RWPE2 (cell line): Measurements from ENCODE around the gene HGD.
"Not testable (repeated sequence)": the region's sequence is repeated elsewhere in the genome, so short reads cannot be mapped to it uniquely, and the experiment has no call there.

Experiments
- ATAC-seq: fragments of 200-7000 bp; cut with Tn5 transposase; 3 replicates; pipeline ENCODE4 v1.9.1; 2021; ENCODE audit warnings: low read depth
- DNase-seq: peaks from one replicate; pipeline ENCODE4 v3.0.0-alpha.2; 2020; ENCODE audit warnings: low spot score
- H3K27ac ChIP-seq: fragments of 450-650 bp; 2 replicates; pipeline ENCODE4 v1.5.1; 2017; ENCODE audit warnings: mild to moderate bottlenecking; ENCODE audit not compliant: poor library complexity, severe bottlenecking
- H3K27me3 ChIP-seq: fragments of 250-450 bp; sonication (Bioruptor Pico); 2 replicates; pipeline ENCODE4 v1.5.1; 2021; ENCODE audit warnings: mild to moderate bottlenecking, moderate library complexity; ENCODE audit not compliant: insufficient read depth, poor library complexity, severe bottlenecking
- H3K36me3 ChIP-seq: fragments of 250-450 bp; sonication (Bioruptor Pico); 2 replicates; pipeline ENCODE4 v1.5.1; 2020; ENCODE audit warnings: low read depth, mild to moderate bottlenecking, moderate library complexity
- H3K4me1 ChIP-seq: fragments of 250-450 bp; sonication (Bioruptor Pico); 2 replicates; pipeline ENCODE4 v1.5.1; 2021; ENCODE audit warnings: mild to moderate bottlenecking, moderate library complexity; ENCODE audit not compliant: insufficient read depth, poor library complexity, severe bottlenecking
- H3K4me3 ChIP-seq: fragments of 250-450 bp; sonication (Bioruptor Pico); 2 replicates; pipeline ENCODE4 v1.5.1; 2021; ENCODE audit warnings: mild to moderate bottlenecking, moderate library complexity; ENCODE audit not compliant: severe bottlenecking
- H3K9me3 ChIP-seq: fragments of 250-450 bp; sonication (Bioruptor Pico); 2 replicates; pipeline ENCODE4 v1.5.1; 2021; ENCODE audit warnings: mild to moderate bottlenecking, moderate library complexity; ENCODE audit not compliant: severe bottlenecking
- TF ChIP-seq, protein P1 (sequence below): fragments of 450-650 bp; IDR thresholded peaks from one replicate; pipeline ENCODE4 v1.5.1; 2017; ENCODE audit warnings: mild to moderate bottlenecking, moderate library complexity; ENCODE audit not compliant: poor library complexity, severe bottlenecking

Gene HGD

DNA sequence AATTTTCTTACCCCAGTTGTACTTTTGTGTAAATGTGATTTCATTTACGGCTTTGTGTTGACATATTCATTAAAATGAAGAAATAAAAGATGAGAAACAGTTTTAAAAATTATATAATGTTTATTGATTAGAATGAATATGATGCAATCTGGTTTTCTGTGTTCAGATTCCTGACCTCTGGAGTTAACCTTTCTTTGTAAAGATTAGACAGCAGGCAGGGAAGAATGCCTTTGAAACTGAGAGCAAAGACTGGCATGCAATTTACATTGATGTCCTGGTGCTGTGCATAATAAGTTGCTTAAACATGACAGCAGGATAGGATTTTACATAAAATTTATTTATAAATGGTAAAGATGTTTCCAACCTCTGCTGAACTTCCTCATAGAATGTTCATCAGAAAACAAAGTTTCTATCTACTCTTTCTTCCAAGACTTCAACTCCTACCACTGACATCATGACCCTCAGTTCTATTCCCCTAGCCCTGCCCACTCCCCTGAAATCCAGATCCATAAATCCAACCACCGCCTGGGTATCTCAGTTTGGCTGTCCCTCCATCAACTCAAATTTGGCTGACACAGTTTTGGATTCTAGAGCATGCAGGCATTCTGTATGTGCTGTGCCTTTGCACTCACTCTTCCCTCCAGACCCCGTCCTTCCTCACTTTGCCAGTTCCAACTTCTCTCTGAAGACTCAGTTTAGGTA is 1.7 kb downstream of the HGD start:
- no peak overlapping the region for H3K27ac ChIP-seq
- no peaks in the 10 kb centered on the region for H3K27me3 ChIP-seq
- peaks cover 7% of the 10 kb centered on the region for H3K4me1 ChIP-seq
- H3K4me3 ChIP-seq = no peak overlapping the region
- ATAC-seq (no peak), DNase-seq (no peak)
- no peaks in the 10 kb centered on the region for H3K9me3 ChIP-seq
- no peaks in the 10 kb centered on the region for H3K36me3 ChIP-seq
- TF ChIP-seq, protein P1, sequence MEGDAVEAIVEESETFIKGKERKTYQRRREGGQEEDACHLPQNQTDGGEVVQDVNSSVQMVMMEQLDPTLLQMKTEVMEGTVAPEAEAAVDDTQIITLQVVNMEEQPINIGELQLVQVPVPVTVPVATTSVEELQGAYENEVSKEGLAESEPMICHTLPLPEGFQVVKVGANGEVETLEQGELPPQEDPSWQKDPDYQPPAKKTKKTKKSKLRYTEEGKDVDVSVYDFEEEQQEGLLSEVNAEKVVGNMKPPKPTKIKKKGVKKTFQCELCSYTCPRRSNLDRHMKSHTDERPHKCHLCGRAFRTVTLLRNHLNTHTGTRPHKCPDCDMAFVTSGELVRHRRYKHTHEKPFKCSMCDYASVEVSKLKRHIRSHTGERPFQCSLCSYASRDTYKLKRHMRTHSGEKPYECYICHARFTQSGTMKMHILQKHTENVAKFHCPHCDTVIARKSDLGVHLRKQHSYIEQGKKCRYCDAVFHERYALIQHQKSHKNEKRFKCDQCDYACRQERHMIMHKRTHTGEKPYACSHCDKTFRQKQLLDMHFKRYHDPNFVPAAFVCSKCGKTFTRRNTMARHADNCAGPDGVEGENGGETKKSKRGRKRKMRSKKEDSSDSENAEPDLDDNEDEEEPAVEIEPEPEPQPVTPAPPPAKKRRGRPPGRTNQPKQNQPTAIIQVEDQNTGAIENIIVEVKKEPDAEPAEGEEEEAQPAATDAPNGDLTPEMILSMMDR = no peak

DNA sequence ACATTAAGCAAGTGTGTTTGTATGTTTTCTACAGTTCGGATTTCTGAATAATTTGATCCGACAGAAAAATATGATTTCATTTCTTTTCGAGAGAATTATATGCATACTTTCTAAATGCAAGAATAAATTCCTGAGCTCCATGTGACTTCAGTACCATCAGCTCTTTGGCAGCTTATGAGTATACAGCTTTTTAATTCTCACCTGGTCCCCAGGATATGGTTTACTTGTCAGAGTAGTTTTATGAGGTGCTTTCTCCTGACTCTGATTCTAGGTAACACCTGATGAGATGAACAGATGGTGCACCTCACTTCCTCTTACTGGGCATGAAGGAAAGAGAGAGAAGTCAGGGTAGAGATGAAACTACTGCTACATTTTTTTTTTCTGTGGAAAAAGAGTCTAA is 3.1 kb downstream of the HGD start:
- Histone ChIP-seq H3K4me3 (no peak overlapping the region), H3K36me3 (no peaks in the 10 kb centered on the region), H3K27ac (no peak overlapping the region), H3K9me3 (no peaks in the 10 kb centered on the region), H3K4me1 (peaks cover 7% of the 10 kb centered on the region), H3K27me3 (no peaks in the 10 kb centered on the region)
- DNase-seq = no peak
- TF ChIP-seq, protein P1 = no peak
- no peak for ATAC-seq

DNA sequence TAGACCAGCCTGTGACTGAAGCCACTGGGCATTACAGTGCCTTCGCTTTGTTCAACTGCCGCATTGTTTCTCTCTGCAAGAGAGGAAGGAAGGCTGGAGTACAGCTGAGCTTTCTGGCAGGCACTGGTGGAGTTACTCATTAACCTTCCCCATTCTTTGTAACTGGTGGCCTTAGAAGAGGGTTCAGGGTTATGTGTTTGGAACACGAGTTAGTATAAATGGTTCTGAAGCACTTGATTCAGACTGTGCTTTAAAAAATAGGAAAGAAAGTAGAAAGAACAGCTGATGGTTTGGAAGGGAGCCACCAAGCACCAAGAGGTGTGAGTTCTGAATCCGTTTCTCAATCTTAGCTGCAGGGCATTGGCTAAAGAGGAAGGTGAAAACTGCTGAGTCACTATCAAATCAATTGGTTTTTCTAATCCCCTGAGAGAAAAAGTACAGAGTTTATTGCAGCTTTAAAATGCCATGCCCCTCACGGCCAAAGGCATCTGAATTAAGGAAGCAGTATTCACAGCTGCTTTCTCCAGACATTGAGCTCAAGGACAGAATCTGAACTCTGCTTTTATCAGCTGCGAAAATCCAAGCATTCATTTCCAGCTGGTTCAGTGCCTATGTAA is 3.6 kb downstream of the HGD start:
- no peaks in the 10 kb centered on the region for H3K27me3 ChIP-seq
- no peak for DNase-seq
- no peaks in the 10 kb centered on the region for H3K36me3 ChIP-seq
- no peaks in the 10 kb centered on the region for H3K9me3 ChIP-seq
- H3K4me1 ChIP-seq = peaks cover 7% of the 10 kb centered on the region
- H3K4me3 ChIP-seq = no peak overlapping the region
- H3K27ac ChIP-seq = no peak overlapping the region
- ATAC-seq = peak; percentile 66
- TF ChIP-seq, protein P1 = no peak

DNA sequence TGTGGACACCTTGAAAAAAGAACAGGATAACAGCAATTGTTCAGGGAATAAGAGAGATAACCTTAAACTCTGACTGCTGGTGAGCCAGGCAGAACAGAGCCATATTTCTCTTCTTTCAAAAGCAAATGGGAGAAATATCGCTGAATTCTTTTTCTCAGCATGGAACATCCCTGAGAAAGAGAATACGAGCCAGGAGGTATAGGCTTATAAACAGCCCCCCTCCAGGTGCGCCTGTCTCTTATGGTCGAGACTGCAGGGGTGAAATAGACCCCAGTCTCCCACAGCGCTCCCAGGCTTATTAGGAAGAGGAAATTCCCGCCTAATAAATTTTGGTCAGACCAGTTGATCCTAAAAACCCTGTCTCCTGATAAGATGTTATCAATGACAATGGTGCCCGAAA is 4.8 kb downstream of the HGD start:
- not testable (repeated sequence) for ATAC-seq, H3K9me3 ChIP-seq, H3K36me3 ChIP-seq, DNase-seq, H3K27me3 ChIP-seq, H3K27ac ChIP-seq, H3K4me3 ChIP-seq, H3K4me1 ChIP-seq

DNA sequence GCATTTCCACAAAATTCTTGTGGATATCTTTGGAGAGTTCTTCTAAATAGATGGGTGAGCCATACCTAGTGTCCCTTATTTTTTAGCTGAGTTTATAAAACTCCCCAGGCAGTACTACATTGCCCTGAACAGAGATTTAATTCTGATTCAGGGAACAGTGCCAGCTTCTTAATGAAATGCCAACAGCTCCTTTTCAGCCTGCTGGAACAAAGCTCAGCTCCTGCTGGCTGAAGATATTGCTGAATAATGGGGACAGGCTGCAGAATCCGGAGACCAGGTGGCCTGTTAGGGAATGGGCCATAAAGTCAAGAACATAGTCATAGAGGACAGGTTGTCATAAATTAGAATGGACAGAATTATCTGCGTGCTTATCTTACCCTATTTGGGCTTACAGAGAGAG is 8.9 kb downstream of the HGD start:
- no peak for DNase-seq

More for the DNA sequence above, 8.9 kb downstream of the HGD start:
- Histone ChIP-seq H3K4me1 (peaks cover under 1% of the 10 kb centered on the region), H3K4me3 (no peak overlapping the region), H3K27me3 (no peaks in the 10 kb centered on the region), H3K36me3 (no peaks in the 10 kb centered on the region), H3K27ac (no peak overlapping the region), H3K9me3 (no peaks in the 10 kb centered on the region)
- TF ChIP-seq, protein P1 = no peak
- ATAC-seq = no peak
